Measurements from ENCODE around the gene ALKBH6. TPM values are rescaled to one million over a fixed set of nuclear protein-coding genes. Genes with fewer than 3 reads are reported as not detected.

ALKBH6 gene
- total and polyA plus RNA-seq, 2 of the 13 experiments (the other 11 are each of a cell fraction or from before 2014, with no cell fraction given), result 13.7 to 18.1 TPM

GRCh38 chr19:36008336-36008978 is 5.6 kb downstream of the ALKBH6 start, which contains the start of gene SYNE4 (continued):
- TF ChIP-seq MLXIP (CRISPR knock-in tag; IDR thresholded peaks at IDR 0.05; ENCODE audit: borderline replicate concordance) (no peak), MLX (CRISPR knock-in tag; IDR thresholded peaks at IDR 0.05) (no peak), KLF16 (CRISPR knock-in tag; IDR thresholded peaks at IDR 0.05) (peak in 1 of 2 experiments; percentile 50; a peak in 1 of 4 replicates), ZNF691 (CRISPR knock-in tag; IDR thresholded peaks at IDR 0.05; ENCODE audit: borderline replicate concordance, low read depth) (0 out of 2 replicates have a peak, but pooled peaks have one; percentile 60), XBP1 (CRISPR knock-in tag; IDR thresholded peaks at IDR 0.05) (no peak), ZNF20 (CRISPR knock-in tag; IDR thresholded peaks at IDR 0.05) (no peak), SKI (IDR thresholded peaks at IDR 0.05; ENCODE audit: partially characterized antibody) (no peak), GZF1 (CRISPR knock-in tag; IDR thresholded peaks at IDR 0.05) (no peak), HMGA1 (CRISPR knock-in tag; conservative IDR thresholded peaks at IDR 0.05) (no peak), HDAC1 (CRISPR knock-in tag; IDR thresholded peaks at IDR 0.05) (peak; percentile 50; the same call in 1 of the 2 replicates), ZNF142 (CRISPR knock-in tag; IDR thresholded peaks at IDR 0.05) (peak; percentile 42; the same call in 1 of the 2 replicates), ZNF430 (CRISPR knock-in tag; IDR thresholded peaks at IDR 0.05) (no peak; the same call in 1 of the 2 replicates), ZNF513 (CRISPR knock-in tag; conservative IDR thresholded peaks at IDR 0.05) (no peak), GATA4 (IDR thresholded peaks at IDR 0.05; ENCODE audit: borderline replicate concordance, low read depth) (peak; percentile 54; the same call in 1 of the 2 replicates), MEIS2 (CRISPR knock-in tag; IDR thresholded peaks at IDR 0.05) (peak; percentile 46; the same call in 1 of the 2 replicates)

All from HepG2 (cell line).